Brain pericyte (primary cell): ENCODE data around the gene BTBD9.

Experiments used
- DNase-seq: peaks from one replicate; pipeline ENCODE4 v3.0.0-alpha.2; 2012; ENCODE audit warnings: low read depth, low spot score

Gene BTBD9

GRCh38 chr6:38164671-38165108 is 475.0 kb downstream of the BTBD9 start:
- no peak for DNase-seq

GRCh38 chr6:38164131-38164481 is 475.6 kb downstream of the BTBD9 start:
- no peak for DNase-seq

- DNase-seq = no peak
These were observed 476.3 kb downstream of the BTBD9 start for GRCh38 chr6:38163186-38164130.

GRCh38 chr6:38162493-38163185 is 477.1 kb downstream of the BTBD9 start:
- no peak for DNase-seq

- no peak for DNase-seq
These were observed 477.8 kb downstream of the BTBD9 start for GRCh38 chr6:38161754-38162492.

- no peak for DNase-seq
These were observed 478.4 kb downstream of the BTBD9 start for GRCh38 chr6:38161331-38161730.

- no peak for DNase-seq
These were observed 478.9 kb downstream of the BTBD9 start for GRCh38 chr6:38160831-38161230.

GRCh38 chr6:38159596-38159995 is 480.1 kb downstream of the BTBD9 start:
- DNase-seq = no peak

GRCh38 chr6:38158762-38159350 is 480.9 kb downstream of the BTBD9 start:
- no peak for DNase-seq

- DNase-seq = no peak
These were observed 481.8 kb downstream of the BTBD9 start for GRCh38 chr6:38157905-38158304.

GRCh38 chr6:38156818-38157565 is 482.7 kb downstream of the BTBD9 start:
- DNase-seq = no peak

GRCh38 chr6:38155621-38156204 is 484.0 kb downstream of the BTBD9 start:
- DNase-seq = peak; percentile 46

- peak; percentile 60 for DNase-seq
These were observed 484.6 kb downstream of the BTBD9 start for GRCh38 chr6:38155144-38155543.

- DNase-seq = no peak
These were observed 485.0 kb downstream of the BTBD9 start for GRCh38 chr6:38154731-38155130.

GRCh38 chr6:38153798-38154345 is 485.9 kb downstream of the BTBD9 start:
- DNase-seq = no peak

GRCh38 chr6:38153076-38153797 is 486.5 kb downstream of the BTBD9 start:
- DNase-seq = no peak

GRCh38 chr6:38152620-38153019 is 487.1 kb downstream of the BTBD9 start:
- no peak for DNase-seq

GRCh38 chr6:38151580-38152500 is 487.9 kb downstream of the BTBD9 start:
- DNase-seq = no peak
